Activated CD8-positive, alpha-beta memory T cell treated with anti-CD3 and anti-CD28 coated beads, Interleukin-2, amount 50 U/mL, for 24 hours (primary cell): ENCODE data around the gene PTPRM.

Source experiments
- DNase-seq: peaks from one replicate; pipeline ENCODE4 v3.0.0-alpha.2; 2020; ENCODE audit errors: extremely low read depth

Gene PTPRM

GRCh38 chr18:8231316-8231715 is 664.2 kb downstream of the PTPRM start:
- no peak for DNase-seq

- DNase-seq, result no peak
Measured at GRCh38 chr18:8232791-8233190, 665.7 kb downstream of the PTPRM start.

- DNase-seq, result no peak
Measured at GRCh38 chr18:8235894-8236293, 668.8 kb downstream of the PTPRM start.

- DNase-seq, result no peak
Measured at GRCh38 chr18:8238507-8238906, 671.4 kb downstream of the PTPRM start.

- DNase-seq, result no peak
Measured at GRCh38 chr18:8241731-8242130, 674.6 kb downstream of the PTPRM start.

GRCh38 chr18:8242151-8242696 is 675.1 kb downstream of the PTPRM start:
- DNase-seq, result no peak

GRCh38 chr18:8247700-8248099 is 680.6 kb downstream of the PTPRM start:
- DNase-seq, result no peak

- no peak for DNase-seq
Measured at GRCh38 chr18:8248576-8248975, 681.5 kb downstream of the PTPRM start.

- no peak for DNase-seq
Measured at GRCh38 chr18:8249811-8250210, 682.7 kb downstream of the PTPRM start.

GRCh38 chr18:8252371-8252770 is 685.3 kb downstream of the PTPRM start:
- no peak for DNase-seq

GRCh38 chr18:8253944-8254343 is 686.8 kb downstream of the PTPRM start:
- no peak for DNase-seq

- no peak for DNase-seq
Measured at GRCh38 chr18:8254654-8255053, 687.5 kb downstream of the PTPRM start.

- no peak for DNase-seq
Measured at GRCh38 chr18:8257851-8258434, 690.8 kb downstream of the PTPRM start.

GRCh38 chr18:8260319-8260718 is 693.2 kb downstream of the PTPRM start:
- no peak for DNase-seq

- DNase-seq, result no peak
Measured at GRCh38 chr18:8260827-8261226, 693.7 kb downstream of the PTPRM start.

- no peak for DNase-seq
Measured at GRCh38 chr18:8261651-8262091, 694.6 kb downstream of the PTPRM start.

- no peak for DNase-seq
Measured at GRCh38 chr18:8262221-8262620, 695.1 kb downstream of the PTPRM start.

- DNase-seq, result no peak
Measured at GRCh38 chr18:8264116-8264515, 697.0 kb downstream of the PTPRM start.

- DNase-seq, result no peak
Measured at GRCh38 chr18:8264861-8265411, 697.8 kb downstream of the PTPRM start.

- no peak for DNase-seq
Measured at GRCh38 chr18:8272254-8272653, 705.1 kb downstream of the PTPRM start.

GRCh38 chr18:8274370-8274769 is 707.3 kb downstream of the PTPRM start:
- no peak for DNase-seq

- no peak for DNase-seq
Measured at GRCh38 chr18:8276406-8276805, 709.3 kb downstream of the PTPRM start.

- DNase-seq, result no peak
Measured at GRCh38 chr18:8277270-8277669, 710.2 kb downstream of the PTPRM start.

- no peak for DNase-seq
Measured at GRCh38 chr18:8279346-8279745, 712.2 kb downstream of the PTPRM start.
